ENCODE data around the gene PSMC2.

PSMC2 gene

DNA sequence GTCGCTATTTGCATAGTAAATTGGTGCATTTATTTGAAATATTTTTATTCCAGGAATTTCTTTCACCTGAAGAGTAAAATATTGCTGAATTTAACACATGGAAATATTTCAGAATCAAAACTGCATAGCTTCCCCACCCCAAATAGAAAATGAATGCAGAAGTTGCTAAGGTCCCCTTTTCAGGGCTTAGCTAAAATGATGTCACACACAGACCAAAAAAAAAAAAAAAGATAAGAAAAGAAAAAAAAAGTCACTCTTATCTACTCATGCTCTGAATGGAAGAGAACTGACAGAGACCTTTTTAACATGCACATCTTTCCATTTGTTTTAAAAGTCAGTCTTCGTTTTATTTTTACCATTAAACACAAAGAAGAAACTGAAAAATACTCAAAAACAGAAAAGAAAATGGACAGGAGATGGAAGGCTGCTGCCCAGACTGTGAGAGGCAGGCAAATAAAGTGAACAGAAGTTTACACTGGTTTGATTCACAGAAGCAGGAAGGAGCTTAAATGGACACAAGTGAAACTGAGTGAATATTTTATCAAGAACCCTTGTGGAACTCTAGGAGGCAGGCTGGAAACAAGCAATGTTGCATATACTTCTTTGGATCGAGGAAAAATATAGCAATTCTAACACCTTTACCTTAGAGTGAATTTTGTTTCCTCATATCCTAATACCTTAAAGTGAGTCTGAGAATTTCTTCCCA is 32.0 kb downstream of the PSMC2 start:
- no peak for TF ChIP-seq CTCF (IDR thresholded peaks at IDR 0.05; ENCODE audit: extremely low read depth, missing control alignments)
- no peak for DNase-seq (ENCODE audit: low spot score)

GRCh38 chr7:103380395-103381191 is 33.1 kb downstream of the PSMC2 start:
- TF ChIP-seq CTCF (IDR thresholded peaks at IDR 0.05; ENCODE audit: extremely low read depth, missing control alignments), result no peak
- DNase-seq (ENCODE audit: low spot score), result no peak

DNA sequence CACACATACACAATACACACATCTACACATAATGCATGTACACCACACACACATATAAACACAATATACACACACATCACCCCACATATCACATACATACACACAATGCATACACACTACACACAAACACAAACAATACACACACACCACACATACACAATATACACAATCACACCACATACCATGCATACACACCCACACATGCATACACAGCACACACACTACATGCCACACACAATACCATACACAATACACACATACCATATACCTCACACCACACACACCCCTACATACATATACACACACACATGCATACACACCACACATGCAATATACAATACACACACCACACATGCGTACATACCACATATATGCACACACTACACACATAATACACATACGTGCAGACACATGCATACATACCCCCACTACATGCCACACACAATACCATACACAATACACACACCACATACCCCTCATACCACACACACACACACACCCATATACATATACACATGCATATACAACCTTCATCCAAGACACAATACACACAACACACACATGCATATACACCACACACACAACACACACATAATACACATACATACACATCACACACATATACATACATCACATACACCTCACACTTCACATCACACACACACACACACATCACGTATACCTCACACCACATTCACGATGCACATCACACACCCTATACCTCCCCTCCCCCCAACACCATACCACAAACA is 34.0 kb downstream of the PSMC2 start:
- no peak for TF ChIP-seq CTCF (IDR thresholded peaks at IDR 0.05; ENCODE audit: extremely low read depth, missing control alignments)
- no peak for DNase-seq (ENCODE audit: low spot score)

GRCh38 chr7:103382032-103382402 is 34.6 kb downstream of the PSMC2 start:
- DNase-seq (ENCODE audit: low spot score), result no peak
- TF ChIP-seq CTCF (IDR thresholded peaks at IDR 0.05; ENCODE audit: extremely low read depth, missing control alignments), result no peak

DNA sequence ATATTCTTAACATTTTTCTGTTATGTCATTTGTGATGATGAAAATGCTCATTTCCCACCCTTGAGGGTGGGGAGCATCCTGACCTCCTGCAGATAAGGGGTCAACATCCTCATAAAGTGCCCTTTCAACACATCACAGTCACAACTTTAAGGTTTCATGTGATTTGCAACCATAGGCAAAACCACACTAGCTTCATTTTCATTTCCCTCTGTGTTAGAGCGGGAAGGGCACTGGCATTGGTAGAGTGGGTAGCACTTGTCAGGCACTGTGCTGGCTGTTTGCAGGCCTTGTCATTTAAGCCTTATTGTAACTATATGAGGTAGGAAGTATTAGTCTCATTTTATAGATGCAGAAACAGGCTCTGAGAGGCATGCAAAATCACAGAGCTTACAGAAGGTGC is 39.8 kb downstream of the PSMC2 start:
- DNase-seq (ENCODE audit: low spot score), result no peak
- TF ChIP-seq CTCF (IDR thresholded peaks at IDR 0.05; ENCODE audit: extremely low read depth, missing control alignments), result no peak

GRCh38 chr7:103388469-103389140 is 41.2 kb downstream of the PSMC2 start:
- no peak for DNase-seq (ENCODE audit: low spot score)
- no peak for TF ChIP-seq CTCF (IDR thresholded peaks at IDR 0.05; ENCODE audit: extremely low read depth, missing control alignments)

Data from GM20000 (cell line).